ENCODE results near the gene HELZ.

GRCh38 chr17:67129283-67129682, 115.7 kb downstream of the HELZ start:
- TF ChIP-seq POLR2A (IDR thresholded peaks at IDR 0.05; ENCODE audit: low read depth, low read length) (no peak), POLR2AphosphoS5 (IDR thresholded peaks at IDR 0.05; ENCODE audit: insufficient read depth, low read depth, low read length) (no peak), JUN (IDR thresholded peaks at IDR 0.05; ENCODE audit: borderline replicate concordance, insufficient read depth, insufficient read length, low read depth) (no peak), CTCF (IDR thresholded peaks at IDR 0.05; ENCODE audit: extremely low read depth in 1 of 2, insufficient read depth in 1 of 2, low read depth in 1 of 2, low read length in 2 of 2) (no peak), EZH2 (IDR thresholded peaks at IDR 0.05; ENCODE audit: borderline replicate concordance, low read depth, low read length, severe bottlenecking) (no peak)
